ENCODE measurements around the gene GOLT1B. TPM values are rescaled to one million over a fixed set of nuclear protein-coding genes. Genes with fewer than 3 reads are reported as not detected.

GOLT1B gene
- polyA plus RNA-seq, 1 of the 3 experiments (the other 2 are of a cell fraction), result 7.9 TPM

- TF ChIP-seq REST (IDR thresholded peaks at IDR 0.05; ENCODE audit: low read depth, low read length) (no peak), FOXJ3 (CRISPR knock-in tag; IDR thresholded peaks at IDR 0.05) (no peak), MAX (IDR thresholded peaks at IDR 0.05; ENCODE audit: low read depth) (no peak), POLR2AphosphoS5 (IDR thresholded peaks at IDR 0.05; ENCODE audit: low read depth, low read length) (no peak)
These were observed 50.4 kb downstream of the GOLT1B start (continued) for GRCh38 chr12:21551841-21552465.

- H3K27me3 ChIP-seq (ENCODE audit: insufficient read depth), result no peaks in the 10 kb centered on the region; the same call in 1 of the 2 replicates
- POLR2A ChIA-PET, result no interaction called here
- H3K36me3 ChIP-seq (replicated peaks in 1 of 2; ENCODE audit: control insufficient read depth in 1 of 2, insufficient read depth in 2 of 2, low read length in 1 of 2), result no peaks in the 10 kb centered on the region
- DNase-seq, result no peak
- H3K9me2 ChIP-seq, result no peaks in the 10 kb centered on the region
- no peaks in the 10 kb centered on the region for H3K79me2 ChIP-seq (ENCODE audit: insufficient read depth)
- H3K4me1 ChIP-seq (ENCODE audit: control insufficient read depth in 1 of 2, insufficient read depth in 2 of 2, low read depth in 1 of 2, low read length in 1 of 2), result no peaks in the 10 kb centered on the region
- H4K20me1 ChIP-seq (ENCODE audit: insufficient read depth), result no peaks in the 10 kb centered on the region
- H3K9ac ChIP-seq, result no peak overlapping the region
- no peaks in the 10 kb centered on the region for H3F3A ChIP-seq (replicated peaks; ENCODE audit: insufficient read depth)
- H3K4me3 ChIP-seq (ENCODE audit: low read depth in 2 of 2, low read length in 1 of 2), result no peak overlapping the region
- no peaks in the 10 kb centered on the region for H3K9me3 ChIP-seq
- H3K27ac ChIP-seq (ENCODE audit: low read depth in 2 of 2, low read length in 1 of 2), result no peak overlapping the region
- no peak overlapping the region for H2AFZ ChIP-seq (ENCODE audit: low read depth)
- H3K4me2 ChIP-seq, result no peak overlapping the region
- CTCF ChIA-PET, result no interaction called here
- WGBS (ENCODE audit: low lambda C conversion rate), result 30% methylated on average over 6 of the region's 6 CpGs
- no peak for TF ChIP-seq JUND (IDR thresholded peaks at IDR 0.05)
- TF ChIP-seq CHD2 (IDR thresholded peaks at IDR 0.05; ENCODE audit: low read length, partially characterized antibody), result no peak
- TF ChIP-seq EZH2phosphoT487 (IDR thresholded peaks at IDR 0.05; ENCODE audit: borderline replicate concordance, low read depth), result no peak
- no peak for TF ChIP-seq FOXJ3 (CRISPR knock-in tag; IDR thresholded peaks at IDR 0.05)
- no peak for TF ChIP-seq RXRA (IDR thresholded peaks at IDR 0.05; ENCODE audit: borderline replicate concordance, low read depth)
- TF ChIP-seq ELF1 (IDR thresholded peaks at IDR 0.05), result no peak
- TF ChIP-seq CTCF (IDR thresholded peaks at IDR 0.05), result no peak
- no peak for TF ChIP-seq POLR2AphosphoS5 (IDR thresholded peaks at IDR 0.05; ENCODE audit: low read depth, low read length)
- TF ChIP-seq PBX3 (IDR thresholded peaks at IDR 0.05), result no peak
- no peak for TF ChIP-seq NFIC (IDR thresholded peaks at IDR 0.05; ENCODE audit: borderline replicate concordance)
- no peak for TF ChIP-seq MXI1 (IDR thresholded peaks at IDR 0.05; ENCODE audit: low read depth, low read length)
- TF ChIP-seq FOSL2 (IDR thresholded peaks at IDR 0.05; ENCODE audit: borderline replicate concordance, low read depth), result no peak
- no peak for TF ChIP-seq REST (IDR thresholded peaks at IDR 0.05; ENCODE audit: low read depth, low read length)
These were observed 51.2 kb downstream of the GOLT1B start for GRCh38 chr12:21552635-21553328.
